ENCODE results near the gene TPO. TPM values are rescaled to one million over a fixed set of nuclear protein-coding genes. Genes with fewer than 3 reads are reported as not detected.

TPO gene
- total RNA-seq, 1 donor from 2014 or later: 17.5 TPM

DNA sequence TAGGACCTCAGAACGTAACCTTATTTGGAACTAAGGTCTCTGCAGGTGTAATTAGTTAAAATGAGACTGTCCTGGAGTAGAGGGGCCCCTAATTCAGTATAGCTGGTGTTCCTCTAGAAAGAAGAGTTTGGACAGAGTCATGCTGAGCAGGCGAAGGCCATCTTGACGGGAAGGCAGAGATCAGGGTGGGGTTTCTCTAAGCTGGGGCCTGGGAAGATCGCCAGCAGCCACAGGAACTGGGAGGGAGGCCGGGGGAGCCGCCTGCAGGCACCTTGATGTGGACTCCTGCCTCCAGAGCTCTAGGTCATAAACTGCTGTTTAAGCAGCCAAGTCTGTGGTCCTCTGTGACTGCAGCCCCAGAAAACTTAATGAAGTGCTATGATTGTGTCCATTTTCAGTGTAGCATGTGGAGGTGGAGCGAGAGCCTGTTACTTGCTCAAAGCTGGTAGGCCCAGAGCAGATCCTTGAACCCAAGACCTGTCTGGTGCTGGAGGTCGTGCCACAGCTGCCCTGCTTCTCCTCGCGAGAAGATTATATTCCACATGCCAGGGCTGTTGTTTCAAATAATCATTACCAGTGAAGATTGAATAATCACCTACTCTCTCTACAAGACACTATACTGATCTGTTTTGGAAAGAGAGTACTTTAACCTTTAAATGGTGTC lies 105.7 kb downstream of the TPO start:
- no peak for DNase-seq (ENCODE audit: low spot score)

GRCh38 chr2:1521191-1521877 lies 108.1 kb downstream of the TPO start:
- DNase-seq (ENCODE audit: low spot score): no peak

- no peak for DNase-seq (ENCODE audit: low spot score)
Observed at GRCh38 chr2:1521878-1522830, 108.9 kb downstream of the TPO start.

GRCh38 chr2:1527153-1527992 lies 114.1 kb downstream of the TPO start:
- DNase-seq (ENCODE audit: low spot score): peak; percentile 79

DNA sequence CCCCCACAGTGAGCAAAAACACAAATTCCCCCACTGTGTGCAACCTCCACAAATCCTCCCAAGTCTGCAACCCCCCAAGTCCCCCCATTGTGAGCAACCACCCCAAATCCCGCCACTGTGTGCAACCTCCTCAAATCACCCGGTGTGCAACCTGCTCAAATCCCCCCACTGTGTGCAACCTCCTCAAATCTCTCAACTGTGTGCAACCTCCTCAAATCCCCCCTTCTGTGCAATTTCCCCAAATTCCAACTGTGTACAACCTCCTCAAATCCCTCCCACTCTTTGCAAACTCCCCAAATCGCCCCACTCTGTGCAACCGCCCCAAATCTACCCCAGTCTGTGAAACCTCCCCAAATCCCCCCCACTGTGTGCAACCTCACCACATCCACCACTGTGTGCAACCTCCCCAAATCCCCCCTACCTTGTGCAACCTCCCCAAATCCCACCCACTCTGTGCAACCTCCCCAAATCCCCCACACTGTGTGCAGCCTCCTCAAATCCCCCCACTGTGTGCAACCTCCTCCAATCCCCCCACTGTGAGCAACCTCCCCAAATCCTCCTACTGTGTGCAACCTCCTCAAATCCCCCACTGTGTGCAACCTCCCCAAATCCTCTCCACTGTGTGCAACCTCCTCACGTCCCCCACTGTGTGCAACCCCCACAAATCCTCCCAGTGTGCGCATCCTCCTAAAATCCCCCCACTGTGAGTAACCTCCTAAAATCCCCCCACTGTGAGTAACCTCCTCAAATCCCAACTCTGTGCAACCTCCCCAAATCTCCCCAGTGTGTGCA lies 115.2 kb downstream of the TPO start:
- DNase-seq (ENCODE audit: low spot score): peak; percentile 72

GRCh38 chr2:1538663-1539062 lies 125.4 kb downstream of the TPO start:
- DNase-seq (ENCODE audit: low spot score): no peak

DNA sequence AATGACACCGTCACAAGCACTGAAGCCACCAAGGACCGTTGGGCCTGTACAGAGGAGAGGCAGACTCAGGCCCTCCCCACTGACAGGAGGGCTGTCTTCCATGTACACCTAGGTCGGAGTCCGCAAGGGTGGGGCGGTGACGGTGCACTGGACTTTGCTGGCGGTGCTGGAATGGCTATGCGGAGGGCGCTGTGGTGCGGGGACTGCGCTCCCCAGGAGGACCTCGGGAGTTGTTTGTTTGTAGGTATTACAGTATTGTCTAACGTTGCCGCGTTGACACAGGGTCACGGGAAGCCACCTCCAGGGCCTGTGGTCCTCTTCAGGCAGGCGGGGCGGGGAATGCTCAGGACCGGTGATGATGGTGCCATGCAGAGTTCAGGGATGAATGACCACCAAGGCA lies 126.2 kb downstream of the TPO start:
- no peak for DNase-seq (ENCODE audit: low spot score)

- no peak for DNase-seq (ENCODE audit: low spot score)
Observed at GRCh38 chr2:1539973-1540372, 126.7 kb downstream of the TPO start.

- no peak for DNase-seq (ENCODE audit: low spot score)
Observed at GRCh38 chr2:1540481-1540880, 127.2 kb downstream of the TPO start.

DNA sequence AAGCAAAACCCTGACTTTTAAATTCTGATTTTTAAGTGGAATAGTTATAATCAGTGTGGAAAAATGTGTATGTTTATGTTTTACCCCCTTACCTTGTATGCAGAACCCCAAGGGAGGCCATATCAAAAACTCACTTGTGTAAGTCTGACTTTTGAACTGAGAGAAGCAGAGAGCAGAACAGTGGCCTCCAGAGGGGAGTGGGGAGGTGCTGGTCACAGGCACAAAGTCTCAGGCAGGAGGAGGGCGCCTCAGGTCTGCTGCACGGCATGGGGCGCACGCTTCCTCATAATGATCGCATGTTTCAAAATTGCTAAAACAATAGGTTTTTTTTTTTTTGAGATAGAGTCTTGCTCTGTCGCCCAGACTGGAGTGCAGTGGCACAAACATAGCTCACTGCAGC lies 127.8 kb downstream of the TPO start:
- no peak for DNase-seq (ENCODE audit: low spot score)

- no peak for DNase-seq (ENCODE audit: low spot score)
Observed at GRCh38 chr2:1541819-1542475, 128.7 kb downstream of the TPO start.

- DNase-seq (ENCODE audit: low spot score): no peak
Observed at GRCh38 chr2:1542971-1543370, 129.7 kb downstream of the TPO start.

GRCh38 chr2:1543776-1544477 lies 130.7 kb downstream of the TPO start:
- no peak for DNase-seq (ENCODE audit: low spot score)

GRCh38 chr2:1544478-1545069 lies 131.3 kb downstream of the TPO start:
- no peak for DNase-seq (ENCODE audit: low spot score)

- no peak for DNase-seq (ENCODE audit: low spot score)
Observed at GRCh38 chr2:1546023-1546591, 132.8 kb downstream of the TPO start.

- no peak for DNase-seq (ENCODE audit: low spot score)
Observed at GRCh38 chr2:1546901-1547300, 133.6 kb downstream of the TPO start.

DNA sequence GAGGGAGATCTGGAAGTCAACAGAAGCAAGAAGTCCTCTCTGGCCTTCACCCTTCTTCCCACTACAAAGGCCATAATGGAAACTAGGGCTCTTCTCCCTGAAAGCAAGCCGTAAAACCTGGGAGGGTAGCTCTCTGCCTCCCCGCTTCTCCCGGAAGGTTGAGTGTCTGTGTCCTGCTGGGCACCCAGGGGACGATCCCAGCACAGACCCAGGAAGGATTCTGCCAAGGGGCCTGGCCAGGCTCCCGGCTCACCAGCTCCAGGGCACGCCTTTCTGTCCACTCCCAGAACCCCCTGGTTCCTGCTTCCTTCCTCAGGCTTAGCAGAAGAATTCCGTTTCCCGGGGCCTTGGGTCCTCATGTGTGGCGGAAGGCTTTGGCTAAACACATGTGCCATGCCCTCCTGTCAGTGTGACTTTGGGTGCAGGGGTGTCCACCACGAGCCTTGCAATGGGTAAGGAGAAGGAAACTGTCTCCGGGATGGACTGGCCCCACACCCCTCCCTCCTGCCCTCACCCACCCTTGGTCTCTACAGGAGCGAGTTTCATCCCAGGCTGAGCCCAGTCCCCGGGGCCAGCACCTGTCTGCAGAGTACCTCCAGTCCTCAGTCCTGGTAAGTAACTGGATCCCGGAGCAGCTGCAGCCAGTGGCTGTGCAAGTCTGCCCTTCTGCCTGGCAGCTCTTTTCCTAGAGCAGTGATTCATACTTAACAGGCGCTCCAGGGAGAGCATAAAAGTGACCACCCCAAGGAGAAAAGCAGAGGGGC lies 135.8 kb downstream of the TPO start:
- no peak for DNase-seq (ENCODE audit: low spot score)

GRCh38 chr2:1550076-1550475 lies 136.8 kb downstream of the TPO start:
- DNase-seq (ENCODE audit: low spot score): no peak

Data from mesenteric fat pad (tissue), 1 donor.